GM13977 (cell line): ENCODE data around the gene CUX1.
"Not testable (repeated sequence)": the region's sequence is repeated elsewhere in the genome, so short reads cannot be mapped to it uniquely, and the experiment has no call there.

Source experiments
- DNase-seq: peaks from one replicate; pipeline ENCODE4 v3.0.0; 2012; ENCODE audit warnings: low spot score
- CTCF ChIP-seq: IDR thresholded peaks from 2 replicates; pipeline ENCODE4 v1.5.1; 2012; ENCODE audit warnings: mild to moderate bottlenecking, control low read depth; ENCODE audit not compliant: insufficient read depth; ENCODE audit errors: extremely low read depth, missing control alignments
- in situ Hi-C: fragments of 300-500 bp; cut with MboI; formaldehyde crosslinking; loops from one replicate; pipeline ENCODE4 v1.12.0; 2022; ENCODE audit warnings: low sequenced_read_pairs, low pct_unique_long_range_greater_than_20kb, mixed read lengths, inconsistent platforms; ENCODE audit not compliant: unreplicated experiment

Gene CUX1

DNA sequence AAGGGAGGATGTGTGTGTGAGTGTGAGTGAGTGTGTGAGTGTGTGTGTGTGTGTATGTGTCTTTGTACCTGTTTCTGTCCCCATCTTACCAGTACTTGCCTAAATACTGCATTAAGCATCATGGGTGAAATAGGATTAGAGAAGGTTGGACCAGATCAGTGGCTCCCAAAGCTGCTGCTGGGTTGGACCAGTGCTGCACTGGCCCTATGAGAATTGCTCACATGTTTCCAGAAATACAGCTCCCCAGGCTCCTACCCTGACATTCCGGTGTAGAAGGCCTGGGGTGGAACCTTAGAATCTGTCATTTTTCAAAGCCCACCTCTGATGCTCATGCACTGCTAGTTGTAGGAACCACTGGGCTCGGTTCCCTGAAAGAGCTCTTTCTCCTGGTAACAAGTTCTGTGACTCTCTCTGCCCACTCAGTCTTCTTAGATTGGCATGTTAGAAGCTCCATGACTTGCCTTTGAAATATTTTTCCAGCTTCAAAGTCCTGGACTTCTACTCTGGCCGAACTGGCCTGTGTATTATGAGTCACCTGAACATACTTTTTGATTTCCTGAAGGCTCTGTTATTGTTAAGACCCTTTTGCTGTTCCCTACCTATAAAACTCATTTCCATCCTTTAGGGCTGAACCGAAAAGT lies 224.7 kb downstream of the CUX1 start:
- TF ChIP-seq CTCF, result no peak
- DNase-seq, result no peak
- in situ Hi-C loops, result no loop called here

DNA sequence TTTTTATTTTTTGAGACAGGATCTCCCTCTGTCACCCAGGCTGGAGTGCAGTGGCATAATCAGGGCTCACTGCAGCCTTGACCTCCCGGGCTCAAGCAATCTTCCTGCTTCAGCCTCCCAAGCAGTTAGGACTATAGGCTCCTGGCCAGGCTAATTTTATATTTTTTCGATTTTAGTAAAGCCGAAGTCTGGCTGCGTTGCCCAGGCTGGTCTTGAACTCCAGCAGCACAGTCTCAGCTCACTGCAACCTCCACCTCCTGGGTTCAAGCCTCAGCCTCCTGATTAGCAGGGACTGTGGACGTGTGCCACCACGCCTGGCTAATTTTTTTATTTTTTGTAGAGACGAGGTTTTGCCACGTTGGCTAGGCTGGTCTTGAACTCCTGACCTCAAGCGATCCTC lies 225.4 kb downstream of the CUX1 start:
- in situ Hi-C loops, DNase-seq: not testable (repeated sequence)

DNA sequence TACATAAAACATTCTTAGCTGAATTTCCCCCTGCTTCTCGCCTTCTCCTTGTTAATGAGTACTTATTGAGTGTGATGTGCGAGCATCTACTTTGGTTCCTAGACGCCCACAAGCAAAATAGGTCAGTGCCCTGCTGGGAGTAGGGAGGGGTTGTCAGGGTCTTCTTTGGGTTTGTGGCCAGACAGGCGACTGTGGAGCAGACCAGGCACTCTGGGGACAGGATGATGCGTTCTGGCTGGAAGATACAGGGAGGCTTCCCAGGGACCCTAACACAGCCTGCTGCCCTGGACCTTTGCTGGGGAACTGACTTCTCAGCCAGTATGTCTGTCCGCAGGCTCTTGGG lies 227.2 kb downstream of the CUX1 start:
- in situ Hi-C loops, result no loop called here
- TF ChIP-seq CTCF, result no peak
- DNase-seq, result no peak

GRCh38 chr7:102044984-102045673 lies 227.7 kb downstream of the CUX1 start:
- no peak for DNase-seq
- in situ Hi-C loops, result no loop called here

GRCh38 chr7:102045681-102046372 lies 228.4 kb downstream of the CUX1 start:
- DNase-seq, result peak; percentile 36
- no peak for TF ChIP-seq CTCF
- in situ Hi-C loops, result no loop called here

More at GRCh38 chr7:102044984-102045673, 227.7 kb downstream of the CUX1 start:
- TF ChIP-seq CTCF, result no peak

DNA sequence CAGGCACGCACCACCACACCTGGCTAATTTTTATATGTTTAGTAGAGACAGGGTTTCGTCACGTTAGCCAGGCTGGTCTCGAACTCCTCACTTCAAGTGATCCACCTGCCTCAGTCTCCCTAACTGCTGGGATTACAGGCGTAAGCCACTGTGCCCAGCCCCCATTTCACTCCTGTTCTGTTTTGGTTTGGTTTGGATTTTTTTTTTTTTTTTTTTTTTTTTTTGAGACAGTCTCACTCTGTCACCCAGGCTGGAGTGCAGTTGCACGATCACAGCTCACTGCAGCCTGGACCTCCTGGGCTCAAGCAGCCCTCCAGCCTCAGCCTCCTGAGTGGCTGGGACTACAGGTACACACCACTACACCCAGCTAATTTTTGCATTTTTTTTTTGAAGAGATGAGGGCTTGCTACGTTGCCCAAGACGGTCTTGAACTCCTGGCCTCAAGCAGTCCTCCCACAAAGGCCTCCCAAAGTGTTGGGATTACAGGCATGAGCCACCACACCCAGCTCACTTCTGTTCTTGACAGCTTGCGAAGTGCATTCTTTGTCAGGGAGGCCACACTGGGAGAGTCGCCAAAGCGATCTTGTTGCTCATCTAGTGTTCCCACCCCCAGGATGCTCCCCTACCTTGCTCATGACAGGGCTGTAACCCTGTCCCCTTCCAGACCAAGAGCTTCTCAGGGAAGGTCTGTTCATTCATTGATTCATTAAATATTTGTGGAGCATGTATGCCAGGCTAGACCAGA lies 229.1 kb downstream of the CUX1 start:
- in situ Hi-C loops, result no loop called here

More for the DNA sequence above, 229.1 kb downstream of the CUX1 start:
- no peak for TF ChIP-seq CTCF
- DNase-seq, result no peak
